Gastroesophageal sphincter (tissue), 4 donors: ENCODE results near the gene CCDC197. TPM values are rescaled to one million over a fixed set of nuclear protein-coding genes. Genes with fewer than 3 reads are reported as not detected.

Experiments
- ATAC-seq: fragments of 150-250 bp; one replicate; pipeline ENCODE4 v1.9.1; 2016; ENCODE audit warnings: mild to moderate bottlenecking, moderate library complexity
- H3K27ac ChIP-seq, 4 donors: fragments of 200-600 bp; sonication (generic) in 3 of 4; 1 replicate in 3 of 4; 2 replicates in 1 of 4; pipeline ENCODE4 v1.5.1; 2016 to 2019
- H3K27me3 ChIP-seq: fragments of 200-600 bp; sonication (generic); one replicate; pipeline ENCODE4 v1.5.1; 2019
- H3K36me3 ChIP-seq, 2 donors: fragments of 200-600 bp; sonication (generic); one replicate each; pipeline ENCODE4 v1.5.1; 2019; ENCODE audit warnings: control low read depth in 1 of 2
- H3K4me1 ChIP-seq, 3 donors: fragments of 200-600 bp; sonication (generic); 1 replicate in 2 of 3; 2 replicates in 1 of 3; pipeline ENCODE4 v1.5.1; 2016 to 2019; ENCODE audit warnings: control low read depth in 2 of 3
- H3K4me3 ChIP-seq, 2 donors: fragments of 200-600 bp; sonication (generic); one replicate each; pipeline ENCODE4 v1.5.1; 2019; ENCODE audit warnings: mild to moderate bottlenecking in 1 of 2, moderate library complexity in 1 of 2
- H3K9me3 ChIP-seq, 3 donors: fragments of 200-600 bp; sonication (generic); one replicate each; pipeline ENCODE4 v1.5.1; 2017 to 2019; ENCODE audit warnings: control low read depth in 2 of 3
- CTCF ChIP-seq, 4 experiments: fragments of 200-600 bp in 2 of 4; fragments of 450-650 bp in 2 of 4; sonication (generic) in 1 of 4; IDR thresholded peaks; one replicate each; pipeline ENCODE4 v1.5.1; 2017 to 2019; ENCODE audit warnings: antibody characterized with exemption in 4 of 4, mild to moderate bottlenecking in 2 of 4, moderate library complexity in 2 of 4
- EP300 ChIP-seq: sonication (generic); formaldehyde crosslinking; IDR thresholded peaks from one replicate; pipeline ENCODE4 v1.6.1; 2017; ENCODE audit warnings: antibody characterized with exemption, mild to moderate bottlenecking
- POLR2A ChIP-seq, 2 donors: fragments of 450-650 bp; IDR thresholded peaks; one replicate each; pipeline ENCODE4 v1.6.1; 2017; ENCODE audit warnings: antibody characterized with exemption in 2 of 2, mild to moderate bottlenecking in 2 of 2, moderate library complexity in 1 of 2
- POLR2AphosphoS5 ChIP-seq: sonication (generic); formaldehyde crosslinking; IDR thresholded peaks from one replicate; pipeline ENCODE4 v1.6.1; 2017; ENCODE audit warnings: antibody characterized with exemption
- WGBS, 2 donors: methylation state at CpG; one replicate each; pipeline ENCODE4 v1.1.5; 2018; ENCODE audit warnings: low coverage in 1 of 2; 5-methylcytosine and 5-hydroxymethylcytosine counted together
- total RNA-seq, 4 donors: library from RNA; depleted of rRNA; stranded (reverse); fragments of >200 nt; gene quantifications; one replicate each; pipeline ENCODE4 v1.1.0, GENCODE V29; 2016

Gene CCDC197
- total RNA-seq, 4 donors from 2014 or later = not detected

GRCh38 chr14:94004015-94004414, 6.9 kb downstream of the CCDC197 start:
- Histone ChIP-seq H3K27ac (no peak overlapping the region), H3K9me3 (no peaks in the 10 kb centered on the region), H3K27me3 (no peaks in the 10 kb centered on the region), H3K4me3 (no peak overlapping the region), H3K36me3 (no peaks in the 10 kb centered on the region), H3K4me1 (peaks cover 0 to 14% (median 8%) of the 10 kb centered on the region in 3 donors)
- no peak for ATAC-seq
- no CpG with 5 or more reads among the region's 8 CpGs for WGBS, 2 donors
- TF ChIP-seq POLR2AphosphoS5 (no peak), EP300 (no peak), POLR2A (IDR thresholded peaks at IDR 0.05) (no peak), CTCF (IDR thresholded peaks at IDR 0.05) (no peak)

- WGBS, 2 donors = 39 to 43% methylated on average over 12 of the region's 14 CpGs
Measured at GRCh38 chr14:94005324-94006073, 8.4 kb downstream of the CCDC197 start.

GRCh38 chr14:94008234-94008633, 11.1 kb downstream of the CCDC197 start:
- no peak overlapping the region for H3K27ac ChIP-seq
- peaks cover 0 to 13% (median 0%) of the 10 kb centered on the region in 3 donors for H3K4me1 ChIP-seq
- no peaks in the 10 kb centered on the region for H3K36me3 ChIP-seq
- no peak for TF ChIP-seq POLR2A (IDR thresholded peaks at IDR 0.05)
- TF ChIP-seq EP300 = no peak
- TF ChIP-seq POLR2AphosphoS5 = no peak
- TF ChIP-seq CTCF (IDR thresholded peaks at IDR 0.05) = no peak
- H3K27me3 ChIP-seq = no peaks in the 10 kb centered on the region
- H3K9me3 ChIP-seq = no peaks in the 10 kb centered on the region
- no peak for ATAC-seq
- no peak overlapping the region for H3K4me3 ChIP-seq
- 57 to 80% methylated on average over 1 to 3 of the region's 3 CpGs for WGBS, 2 donors

More at GRCh38 chr14:94005324-94006073, 8.4 kb downstream of the CCDC197 start:
- no peak overlapping the region for H3K4me3 ChIP-seq
- TF ChIP-seq CTCF (IDR thresholded peaks at IDR 0.05) (peak in 3 of 4 experiments; percentile 10 to 24 (median 12)), EP300 (no peak)
- no peaks in the 10 kb centered on the region for H3K9me3 ChIP-seq
- H3K36me3 ChIP-seq = no peaks in the 10 kb centered on the region
- H3K4me1 ChIP-seq = peaks cover 0 to 23% (median 8%) of the 10 kb centered on the region in 3 donors
- H3K27ac ChIP-seq = no peak overlapping the region
- H3K27me3 ChIP-seq = no peaks in the 10 kb centered on the region
- ATAC-seq = no peak

GRCh38 chr14:94009767-94010166, 12.7 kb downstream of the CCDC197 start:
- Histone ChIP-seq H3K4me1 (peaks cover 0 to 13% (median 0%) of the 10 kb centered on the region in 3 donors), H3K4me3 (no peak overlapping the region), H3K27me3 (no peaks in the 10 kb centered on the region), H3K27ac (no peak overlapping the region), H3K9me3 (no peaks in the 10 kb centered on the region), H3K36me3 (no peaks in the 10 kb centered on the region)
- TF ChIP-seq EP300 (no peak), POLR2AphosphoS5 (no peak), CTCF (IDR thresholded peaks at IDR 0.05) (no peak), POLR2A (IDR thresholded peaks at IDR 0.05) (no peak)
- ATAC-seq = no peak
- 0 to 7% methylated on average over 3 to 4 of the region's 4 CpGs for WGBS, 2 donors

- no peak overlapping the region for H3K27ac ChIP-seq
- ATAC-seq = no peak
- no peak overlapping the region for H3K4me3 ChIP-seq
- H3K4me1 ChIP-seq = peaks cover 0 to 13% (median 0%) of the 10 kb centered on the region in 3 donors
- H3K36me3 ChIP-seq = no peaks in the 10 kb centered on the region
- WGBS, 2 donors = 91 to 100% methylated on average over 5 of the region's 6 CpGs
- H3K27me3 ChIP-seq = no peaks in the 10 kb centered on the region
- no peak for TF ChIP-seq CTCF (IDR thresholded peaks at IDR 0.05)
- no peak for TF ChIP-seq POLR2A (IDR thresholded peaks at IDR 0.05)
- TF ChIP-seq POLR2AphosphoS5 = no peak
- no peak for TF ChIP-seq EP300
- no peaks in the 10 kb centered on the region for H3K9me3 ChIP-seq
Measured at GRCh38 chr14:94010625-94011024, 13.5 kb downstream of the CCDC197 start.
